Glomerular visceral epithelial cell (primary cell): ENCODE data around the gene DAGLA.
"Not testable (repeated sequence)": the region's sequence is repeated elsewhere in the genome, so short reads cannot be mapped to it uniquely, and the experiment has no call there.

Experiments
- DNase-seq: peaks from one replicate; pipeline ENCODE4 v3.0.0-alpha.2; 2016; ENCODE audit errors: extremely low spot score

The DAGLA gene

GRCh38 chr11:61660997-61661396 is 19.2 kb upstream of the DAGLA start:
- DNase-seq = not testable (repeated sequence)

DNA sequence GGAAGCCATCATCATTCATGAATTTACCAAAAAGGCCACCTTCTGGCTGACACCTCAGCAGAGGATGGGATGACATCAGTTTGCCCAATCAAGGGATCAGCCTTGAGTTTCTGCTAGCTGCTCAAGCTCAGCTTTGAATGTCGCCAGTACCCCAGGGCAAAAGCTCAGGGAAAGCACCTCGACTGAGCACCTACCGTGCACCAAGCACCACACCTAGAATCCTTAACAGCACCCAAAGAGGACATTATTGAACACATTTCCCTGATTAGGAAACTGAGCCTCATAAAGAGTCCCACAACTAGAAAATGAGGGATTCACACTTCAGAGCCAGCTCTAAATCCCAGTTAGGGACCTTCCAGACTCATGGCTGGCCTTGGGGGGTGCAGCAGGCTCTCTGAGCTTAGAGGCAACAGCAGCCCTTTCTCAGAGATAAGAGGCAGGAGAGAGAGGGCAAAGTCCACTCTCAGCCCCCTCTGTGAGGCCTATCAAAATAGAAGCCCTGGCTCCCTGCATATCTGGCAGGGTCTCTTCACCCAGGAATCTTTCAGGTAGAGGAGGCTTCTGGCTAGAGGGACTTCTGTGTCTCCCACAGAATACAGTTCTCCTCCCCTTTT is 13.4 kb upstream of the DAGLA start:
- no peak for DNase-seq

DNA sequence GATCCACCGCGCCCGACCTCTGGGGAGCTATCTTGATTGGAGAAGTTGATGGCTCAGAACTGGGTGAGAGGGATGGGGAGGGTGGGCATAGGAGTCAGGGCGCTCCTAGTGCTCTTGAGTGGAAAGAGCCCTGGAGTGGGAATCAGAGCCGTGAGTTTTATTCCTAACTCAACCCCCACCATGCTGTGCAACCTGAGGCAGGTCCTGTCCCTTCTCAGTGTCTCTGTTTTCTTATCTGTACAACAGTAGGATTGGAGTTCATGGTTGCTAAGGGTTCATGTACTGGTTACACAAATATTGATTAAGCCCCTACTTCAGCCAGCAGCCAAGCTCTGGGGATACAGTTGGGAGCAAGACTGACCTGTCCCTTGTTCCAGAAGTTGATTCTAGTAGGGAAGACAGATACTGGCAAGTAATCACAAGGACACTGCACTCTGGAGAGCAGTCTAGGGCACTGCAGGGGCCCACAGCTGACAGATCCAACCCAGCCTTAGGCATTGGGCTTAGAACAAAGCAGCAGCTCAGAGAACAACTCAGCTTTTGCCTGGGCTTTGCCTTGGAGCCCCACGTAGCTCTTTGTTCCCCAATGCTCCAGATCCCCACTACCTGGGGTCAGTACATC is 12.4 kb upstream of the DAGLA start:
- DNase-seq = no peak

DNA sequence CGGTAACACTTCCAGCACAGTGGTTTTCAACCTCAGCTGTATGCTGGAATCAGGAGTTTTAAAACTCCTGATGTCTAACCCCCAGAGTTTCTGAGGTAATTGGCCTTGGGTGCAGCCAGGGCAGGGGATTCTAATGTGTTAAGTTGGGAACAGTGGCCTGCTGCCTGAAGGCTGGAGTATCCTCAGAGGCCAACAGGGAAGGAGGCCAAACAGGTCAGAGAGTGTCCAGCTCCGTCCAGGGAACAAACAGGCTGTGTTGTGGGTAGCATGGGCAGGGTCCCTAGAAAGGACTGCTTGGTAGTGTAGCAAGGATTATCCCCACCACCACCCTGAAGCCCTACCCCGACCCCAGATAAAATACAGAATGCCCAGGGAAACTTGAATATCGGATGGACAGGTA is 10.8 kb upstream of the DAGLA start:
- DNase-seq = no peak

DNA sequence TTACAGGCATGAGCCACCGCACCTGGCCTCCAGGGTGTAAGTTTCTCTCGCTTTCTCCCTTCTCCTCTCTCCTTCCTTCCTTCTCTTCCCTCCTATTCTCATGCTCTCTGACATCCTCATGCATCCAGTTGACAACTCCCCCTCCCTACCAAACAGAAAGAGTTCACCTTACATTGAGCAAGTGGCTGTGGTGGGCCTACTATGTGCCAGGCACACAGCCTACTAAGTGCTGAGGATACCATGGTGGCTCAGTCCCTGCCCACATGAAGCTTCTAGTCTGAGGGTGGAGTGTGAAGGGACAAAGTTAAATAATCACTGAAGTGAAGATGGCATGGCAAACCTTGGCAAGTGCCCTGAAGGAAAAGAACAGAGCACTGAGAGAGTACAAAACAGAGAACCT is 9.6 kb upstream of the DAGLA start:
- no peak for DNase-seq

DNA sequence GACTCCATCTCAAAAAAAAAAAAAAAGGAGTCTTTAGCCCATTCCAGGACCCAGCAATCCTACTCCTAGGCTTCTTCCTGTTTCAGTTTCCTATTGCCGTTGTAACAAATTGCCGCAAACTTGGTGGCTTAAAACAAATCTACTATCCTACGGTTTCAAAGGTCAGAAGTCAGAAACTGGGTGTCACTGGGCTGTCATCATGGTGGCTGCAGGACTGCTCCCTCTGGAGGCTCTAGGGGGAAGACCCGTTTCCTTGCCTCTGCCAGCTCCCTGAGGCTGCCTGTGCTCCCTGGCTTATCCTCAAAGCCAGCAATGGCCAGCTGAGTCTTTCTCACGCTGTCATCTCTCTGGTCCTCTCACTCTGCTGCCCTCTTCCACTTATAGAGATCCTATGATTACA is 8.7 kb upstream of the DAGLA start:
- DNase-seq = no peak

GRCh38 chr11:61673946-61674467 is 6.2 kb upstream of the DAGLA start:
- not testable (repeated sequence) for DNase-seq

DNA sequence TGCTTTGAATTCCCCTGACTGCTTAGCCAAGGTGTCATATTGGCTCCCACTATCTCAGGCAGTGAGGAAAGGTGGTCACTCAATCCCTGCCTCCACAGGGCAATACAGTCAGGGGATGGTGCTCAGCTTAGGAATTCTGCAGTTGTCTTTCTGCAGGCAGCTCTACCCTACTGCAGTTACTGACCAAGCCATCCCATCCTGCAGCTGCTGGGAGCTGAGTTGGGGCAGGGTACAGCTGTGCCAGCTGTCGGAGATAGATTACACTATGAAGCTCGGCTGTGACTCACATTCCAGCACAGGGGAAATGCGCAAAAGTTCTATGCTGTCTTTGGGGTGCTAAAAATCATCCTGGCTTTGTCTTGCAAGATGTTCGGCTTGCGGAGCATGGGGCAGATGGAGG is 4.4 kb upstream of the DAGLA start:
- no peak for DNase-seq

GRCh38 chr11:61679296-61679695 is 895 bp upstream of the DAGLA start:
- DNase-seq = no peak

- DNase-seq = no peak
These were observed 531 bp downstream of the DAGLA start for GRCh38 chr11:61680622-61681221.

GRCh38 chr11:61682093-61682732 is 2.0 kb downstream of the DAGLA start:
- peak; percentile 75 for DNase-seq

- no peak for DNase-seq
These were observed 2.9 kb downstream of the DAGLA start for GRCh38 chr11:61682906-61683675.

DNA sequence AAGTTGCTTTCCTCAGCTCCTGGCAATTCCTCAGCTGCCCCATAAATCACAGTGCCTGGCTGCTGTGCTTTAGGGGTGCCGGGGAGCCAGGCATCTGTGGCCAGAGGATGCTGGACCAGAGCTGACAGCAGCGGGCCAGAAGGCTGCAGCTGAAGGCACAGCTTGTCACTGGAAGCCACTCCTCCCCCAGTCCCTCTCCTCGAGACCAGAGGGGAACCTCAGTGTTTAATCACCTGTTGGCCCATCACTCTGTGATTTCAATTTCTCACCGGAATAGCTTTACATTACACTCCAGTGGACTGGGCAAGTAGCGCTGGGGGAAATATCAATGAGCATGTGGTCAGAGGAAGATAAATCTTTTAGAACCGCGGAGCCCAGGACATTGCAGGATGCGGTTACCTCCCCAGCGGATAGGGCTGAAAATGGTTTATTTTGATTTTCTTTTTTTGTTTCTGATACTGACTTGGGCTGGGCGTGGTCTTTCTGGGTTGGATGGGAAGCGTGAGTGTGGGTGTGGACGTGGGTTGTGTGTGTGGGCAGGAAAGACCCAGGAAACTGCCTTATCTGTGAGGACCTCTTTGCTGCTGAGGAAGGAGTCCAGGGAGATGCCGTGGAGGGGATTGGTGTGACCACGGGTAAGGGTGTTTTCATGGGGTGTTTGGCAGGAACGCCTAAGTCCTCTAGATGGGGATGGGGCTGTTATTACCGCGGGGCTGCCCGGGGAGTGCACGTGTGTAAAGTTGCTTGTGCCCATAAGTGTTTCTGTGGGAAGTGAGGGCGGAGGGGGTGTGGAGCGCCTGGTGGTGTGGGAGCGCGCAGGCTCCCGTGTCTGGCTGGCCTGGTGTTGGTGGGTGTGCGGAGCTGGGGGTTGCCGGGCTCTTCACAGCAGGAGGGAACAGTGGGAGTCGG is 4.0 kb downstream of the DAGLA start:
- no peak for DNase-seq

GRCh38 chr11:61684870-61685616 is 4.9 kb downstream of the DAGLA start:
- no peak for DNase-seq

DNA sequence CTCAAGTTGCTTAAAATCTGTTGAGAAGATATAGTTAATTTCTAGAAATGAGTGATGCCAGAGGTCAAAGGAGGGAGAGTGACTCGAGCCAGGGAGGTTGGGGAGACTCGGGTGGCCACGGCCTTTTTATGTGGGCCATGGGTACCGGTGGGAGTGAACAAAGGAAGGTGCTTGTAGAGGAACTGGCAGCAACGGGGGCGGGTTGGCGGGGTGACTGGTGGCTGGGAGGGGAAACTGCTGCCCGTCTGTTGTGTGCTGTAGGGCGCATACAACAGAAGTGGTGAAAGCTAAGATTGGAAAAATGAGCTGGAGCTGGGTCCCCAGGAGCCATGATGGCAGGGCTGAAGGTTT is 5.4 kb downstream of the DAGLA start:
- no peak for DNase-seq

GRCh38 chr11:61686066-61686465 is 5.9 kb downstream of the DAGLA start:
- no peak for DNase-seq

DNA sequence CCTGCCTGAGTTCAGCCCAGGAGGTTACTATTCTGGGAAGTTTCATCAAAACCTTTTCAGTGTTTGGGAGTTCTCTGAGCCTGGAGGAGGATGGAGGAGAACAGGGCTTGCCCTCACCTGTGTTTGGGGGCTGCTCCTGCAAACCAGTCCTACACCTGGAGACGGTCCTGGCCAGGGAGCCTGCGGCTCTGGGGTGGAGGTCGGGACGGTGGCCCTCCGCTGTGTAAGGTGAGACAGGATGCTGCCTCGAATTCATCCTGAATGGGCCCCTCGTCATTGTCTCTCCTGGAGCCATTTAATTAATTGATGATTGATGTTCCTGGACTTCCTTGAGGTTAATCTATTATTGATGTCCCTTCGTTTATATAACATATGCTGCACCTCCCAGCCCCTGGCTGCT is 6.3 kb downstream of the DAGLA start:
- no peak for DNase-seq

- no peak for DNase-seq
These were observed 7.2 kb downstream of the DAGLA start for GRCh38 chr11:61687420-61687819.

DNA sequence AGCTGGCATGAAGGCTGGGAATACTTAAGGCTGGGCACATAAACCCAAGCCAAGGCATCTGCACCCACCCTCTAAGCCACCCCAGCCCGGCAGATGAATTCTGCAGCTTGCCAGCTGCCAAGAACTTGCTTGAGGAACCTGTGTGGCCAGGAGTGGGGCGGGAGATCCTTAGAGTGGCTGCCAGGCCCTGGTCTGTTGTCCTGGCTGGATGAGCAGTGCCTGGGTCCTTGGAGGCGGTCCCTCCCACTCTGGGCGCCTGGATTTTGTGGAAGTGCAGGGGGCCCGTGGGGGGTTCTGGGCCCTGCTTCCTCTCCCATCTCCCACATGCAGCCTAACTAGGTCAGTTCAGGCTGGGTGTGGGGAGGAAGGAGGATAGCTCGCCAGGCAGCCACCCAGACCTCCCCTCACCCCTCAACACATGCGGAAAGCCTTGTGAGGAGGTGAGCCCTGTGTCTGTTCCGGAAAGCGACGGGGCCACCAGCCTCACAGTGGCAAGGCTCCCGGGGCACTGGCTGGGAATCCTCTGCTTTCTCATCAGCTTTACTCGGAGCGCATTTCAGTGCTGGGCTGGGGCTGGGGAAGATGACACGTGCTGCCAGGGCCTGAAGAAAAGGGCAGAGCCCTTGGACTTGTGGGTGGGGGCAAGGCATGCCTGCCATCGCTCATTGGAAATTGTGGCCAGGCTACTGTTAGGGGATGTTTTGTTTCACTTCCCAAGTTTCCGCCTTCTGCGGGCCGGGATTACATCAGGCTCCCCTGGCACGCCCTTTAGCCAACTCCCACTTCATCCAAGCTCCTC is 8.4 kb downstream of the DAGLA start:
- no peak for DNase-seq

GRCh38 chr11:61689164-61689496 is 8.9 kb downstream of the DAGLA start:
- no peak for DNase-seq
